GM23338 (cell line): ENCODE results near the gene SCAMP5. TPM values are rescaled to one million over a fixed set of nuclear protein-coding genes. Genes with fewer than 3 reads are reported as not detected.

ENCODE experiments used
- ATAC-seq: fragments of 200-7000 bp; cut with Tn5 transposase; 3 replicates; pipeline ENCODE4 v1.9.1; 2020
- DNase-seq: peaks from one replicate; pipeline ENCODE4 v3.0.0-alpha.2; 2015; ENCODE audit warnings: low spot score
- H2AFZ ChIP-seq: fragments of 200-600 bp; sonication (generic); 2 replicates; pipeline ENCODE4 v1.8.0; 2016; ENCODE audit warnings: antibody characterized with exemption, mild to moderate bottlenecking, moderate library complexity
- H3F3A ChIP-seq: fragments of 200-600 bp; sonication (generic); replicated peaks from 2 replicates; pipeline ENCODE4 v1.8.0; 2017; ENCODE audit warnings: antibody characterized with exemption, mixed run types, low read depth
- H3K27ac ChIP-seq: fragments of 200-600 bp; sonication (generic); 2 replicates; pipeline ENCODE4 v1.6.1; 2016; ENCODE audit warnings: low read depth
- H3K27me3 ChIP-seq: fragments of 200-600 bp; sonication (generic); 2 replicates; pipeline ENCODE4 v1.8.0; 2016; ENCODE audit warnings: mild to moderate bottlenecking, mixed run types, moderate library complexity; ENCODE audit not compliant: insufficient read depth
- H3K36me3 ChIP-seq: fragments of 200-600 bp; sonication (generic); 2 replicates; pipeline ENCODE4 v1.8.0; 2016; ENCODE audit warnings: mild to moderate bottlenecking; ENCODE audit not compliant: insufficient read depth
- H3K4me1 ChIP-seq: fragments of 200-600 bp; sonication (generic); 2 replicates; pipeline ENCODE4 v1.8.0; 2016; ENCODE audit warnings: mild to moderate bottlenecking, moderate library complexity; ENCODE audit not compliant: insufficient read depth
- H3K4me2 ChIP-seq: fragments of 200-600 bp; sonication (generic); 2 replicates; pipeline ENCODE4 v1.7.1; 2017; ENCODE audit warnings: mixed run types
- H3K4me3 ChIP-seq: fragments of 200-600 bp; sonication (generic); 2 replicates; pipeline ENCODE4 v1.6.1; 2016; ENCODE audit warnings: mixed run types
- H3K79me2 ChIP-seq: fragments of 200-600 bp; sonication (generic); replicated peaks from 2 replicates; pipeline ENCODE4 v1.8.0; 2017; ENCODE audit warnings: mild to moderate bottlenecking; ENCODE audit not compliant: insufficient read depth
- H3K9me2 ChIP-seq: fragments of 200-600 bp; sonication (generic); 2 replicates; pipeline ENCODE4 v1.8.0; 2017; ENCODE audit not compliant: insufficient read depth
- H4K20me1 ChIP-seq: fragments of 200-600 bp; sonication (generic); replicated peaks from 2 replicates; pipeline ENCODE4 v1.8.0; 2017; ENCODE audit warnings: mild to moderate bottlenecking; ENCODE audit not compliant: insufficient read depth
- H3K27ac Mint-ChIP-seq: 2 replicates; pipeline ENCODE4 v1.8.0; 2020; ENCODE audit warnings: inconsistent platforms, mild to moderate bottlenecking, moderate library complexity, mixed read lengths
- H3K27me3 Mint-ChIP-seq: 3 replicates; pipeline ENCODE4 v1.8.0; 2022; ENCODE audit warnings: low read depth, mild to moderate bottlenecking, moderate library complexity, mixed read lengths, inconsistent platforms; ENCODE audit not compliant: insufficient read depth, poor library complexity
- H3K36me3 Mint-ChIP-seq: 3 replicates; pipeline ENCODE4 v1.8.0; 2021; ENCODE audit warnings: low read depth, mild to moderate bottlenecking, inconsistent platforms, moderate library complexity, mixed read lengths
- H3K4me1 Mint-ChIP-seq: 3 replicates; pipeline ENCODE4 v1.8.0; 2020; ENCODE audit warnings: mild to moderate bottlenecking, inconsistent platforms, mixed read lengths
- H3K4me3 Mint-ChIP-seq: 3 replicates; pipeline ENCODE4 v1.8.0; 2021; ENCODE audit warnings: moderate library complexity, mild to moderate bottlenecking, inconsistent platforms, mixed read lengths
- H3K9me3 Mint-ChIP-seq: 3 replicates; pipeline ENCODE4 v1.8.0; 2020; ENCODE audit warnings: moderate library complexity, mild to moderate bottlenecking, inconsistent platforms, mixed read lengths
- CREB1 ChIP-seq: fragments of 250-450 bp; sonication (Bioruptor Pico); IDR thresholded peaks from 2 replicates; pipeline ENCODE4 v1.5.0; 2020; ENCODE audit warnings: low read depth, mild to moderate bottlenecking, moderate library complexity
- EZH2 ChIP-seq: fragments of 200-600 bp; sonication (generic); IDR thresholded peaks from one replicate; pipeline ENCODE4 v1.8.0; 2017; ENCODE audit warnings: antibody characterized with exemption, mild to moderate bottlenecking, low read depth; ENCODE audit not compliant: unreplicated experiment
- EZH2phosphoT487 ChIP-seq: fragments of 200-600 bp; sonication (generic); IDR thresholded peaks from one replicate; pipeline ENCODE4 v1.8.1; 2018; ENCODE audit warnings: antibody characterized with exemption; ENCODE audit not compliant: unreplicated experiment
- NANOG ChIP-seq: IDR thresholded peaks from 2 replicates; pipeline ENCODE4 v1.6.1; 2016; ENCODE audit warnings: antibody characterized with exemption, borderline replicate concordance
- POLR2AphosphoS5 ChIP-seq: IDR thresholded peaks from 2 replicates; pipeline ENCODE4 v1.6.1; 2016; ENCODE audit warnings: antibody characterized with exemption, low read depth
- STAT1 ChIP-seq: IDR thresholded peaks from one replicate; pipeline ENCODE4 v1.6.1; 2016; ENCODE audit warnings: antibody characterized with exemption; ENCODE audit not compliant: unreplicated experiment
- ZNF114 ChIP-seq: fragments of 250-450 bp; sonication (Bioruptor Pico); IDR thresholded peaks from 2 replicates; pipeline ENCODE4 v1.5.0; 2020; ENCODE audit warnings: mild to moderate bottlenecking, moderate library complexity
- polyA plus RNA-seq: library from polyadenylated mRNA; unstranded; fragments of >200 nt; fragmentation: Nextera tagmentation; extraction: Ambion mirVana; gene quantifications from 2 replicates; pipeline ENCODE4 v1.2.1, GENCODE V29; 2016
- total RNA-seq: library from RNA; depleted of rRNA; stranded (reverse); fragments of >200 nt; shearing (Covaris generic); gene quantifications from 2 replicates; pipeline ENCODE4 v1.2.3, GENCODE V29; 2014
- TF ChIP-seq, protein P1 (sequence below), 2 experiments: fragments of 200-600 bp in 1 of 2; sonication (generic) in 1 of 2; conservative IDR thresholded peaks; 2 replicates each; pipeline versions ENCODE4 v1.5.1 to v1.6.1; 2016 to 2017; ENCODE audit warnings: antibody characterized with exemption in 2 of 2, low read depth in 2 of 2, mild to moderate bottlenecking in 2 of 2, moderate library complexity in 1 of 2
- TF ChIP-seq, protein P2 (sequence below): IDR thresholded peaks from one replicate; pipeline ENCODE4 v1.6.1; 2018; ENCODE audit warnings: antibody characterized with exemption; ENCODE audit not compliant: unreplicated experiment
- TF ChIP-seq, protein P3 (sequence below): IDR thresholded peaks from 2 replicates; pipeline ENCODE4 v1.6.1; 2016; ENCODE audit warnings: antibody characterized with exemption

Gene SCAMP5
- total and polyA plus RNA-seq, 2 experiments from 2014 or later, result 12.8 to 43.3 TPM

DNA sequence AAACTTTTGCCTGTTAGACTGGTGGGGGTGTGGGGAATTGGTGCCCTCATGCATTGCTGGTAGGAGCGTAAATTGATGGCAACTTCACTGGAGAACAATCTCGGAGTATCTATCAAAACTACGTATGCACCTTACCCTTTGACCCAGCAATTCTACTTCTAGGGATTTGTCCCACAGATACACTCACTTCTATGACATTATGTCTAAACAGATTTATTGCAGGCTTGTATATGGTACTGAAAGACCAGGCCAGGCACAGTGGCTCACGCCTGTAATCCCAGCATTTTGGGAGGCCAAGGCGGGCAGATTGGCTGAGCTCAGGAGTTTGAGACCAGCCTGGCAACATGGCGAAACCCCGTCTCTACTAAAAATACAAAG lies 58.4 kb downstream of the SCAMP5 start:
- Histone ChIP-seq H3K27me3 (no peaks in the 10 kb centered on the region), H3K4me1 (no peaks in the 10 kb centered on the region), H3K4me2 (no peak overlapping the region), H3K9me2 (no peaks in the 10 kb centered on the region), H3K27ac (no peak overlapping the region), H3K36me3 (no peaks in the 10 kb centered on the region), H3F3A (no peaks in the 10 kb centered on the region), H2AFZ (no peak overlapping the region), H3K79me2 (no peaks in the 10 kb centered on the region), H4K20me1 (no peaks in the 10 kb centered on the region; the same call in 1 of the 2 replicates), H3K4me3 (no peak overlapping the region)
- Mint-ChIP-seq H3K27ac (no peak overlapping the region), H3K36me3 (no peaks in the 10 kb centered on the region), H3K4me1 (no peaks in the 10 kb centered on the region), H3K27me3 (peaks cover 12% of the 10 kb centered on the region), H3K4me3 (no peak overlapping the region), H3K9me3 (no peaks in the 10 kb centered on the region)
- TF ChIP-seq, protein P1, sequence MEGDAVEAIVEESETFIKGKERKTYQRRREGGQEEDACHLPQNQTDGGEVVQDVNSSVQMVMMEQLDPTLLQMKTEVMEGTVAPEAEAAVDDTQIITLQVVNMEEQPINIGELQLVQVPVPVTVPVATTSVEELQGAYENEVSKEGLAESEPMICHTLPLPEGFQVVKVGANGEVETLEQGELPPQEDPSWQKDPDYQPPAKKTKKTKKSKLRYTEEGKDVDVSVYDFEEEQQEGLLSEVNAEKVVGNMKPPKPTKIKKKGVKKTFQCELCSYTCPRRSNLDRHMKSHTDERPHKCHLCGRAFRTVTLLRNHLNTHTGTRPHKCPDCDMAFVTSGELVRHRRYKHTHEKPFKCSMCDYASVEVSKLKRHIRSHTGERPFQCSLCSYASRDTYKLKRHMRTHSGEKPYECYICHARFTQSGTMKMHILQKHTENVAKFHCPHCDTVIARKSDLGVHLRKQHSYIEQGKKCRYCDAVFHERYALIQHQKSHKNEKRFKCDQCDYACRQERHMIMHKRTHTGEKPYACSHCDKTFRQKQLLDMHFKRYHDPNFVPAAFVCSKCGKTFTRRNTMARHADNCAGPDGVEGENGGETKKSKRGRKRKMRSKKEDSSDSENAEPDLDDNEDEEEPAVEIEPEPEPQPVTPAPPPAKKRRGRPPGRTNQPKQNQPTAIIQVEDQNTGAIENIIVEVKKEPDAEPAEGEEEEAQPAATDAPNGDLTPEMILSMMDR (conservative IDR thresholded peaks at IDR 0.05; ENCODE audit: low read depth in 2 of 2), result no peak
- TF ChIP-seq, protein P2, sequence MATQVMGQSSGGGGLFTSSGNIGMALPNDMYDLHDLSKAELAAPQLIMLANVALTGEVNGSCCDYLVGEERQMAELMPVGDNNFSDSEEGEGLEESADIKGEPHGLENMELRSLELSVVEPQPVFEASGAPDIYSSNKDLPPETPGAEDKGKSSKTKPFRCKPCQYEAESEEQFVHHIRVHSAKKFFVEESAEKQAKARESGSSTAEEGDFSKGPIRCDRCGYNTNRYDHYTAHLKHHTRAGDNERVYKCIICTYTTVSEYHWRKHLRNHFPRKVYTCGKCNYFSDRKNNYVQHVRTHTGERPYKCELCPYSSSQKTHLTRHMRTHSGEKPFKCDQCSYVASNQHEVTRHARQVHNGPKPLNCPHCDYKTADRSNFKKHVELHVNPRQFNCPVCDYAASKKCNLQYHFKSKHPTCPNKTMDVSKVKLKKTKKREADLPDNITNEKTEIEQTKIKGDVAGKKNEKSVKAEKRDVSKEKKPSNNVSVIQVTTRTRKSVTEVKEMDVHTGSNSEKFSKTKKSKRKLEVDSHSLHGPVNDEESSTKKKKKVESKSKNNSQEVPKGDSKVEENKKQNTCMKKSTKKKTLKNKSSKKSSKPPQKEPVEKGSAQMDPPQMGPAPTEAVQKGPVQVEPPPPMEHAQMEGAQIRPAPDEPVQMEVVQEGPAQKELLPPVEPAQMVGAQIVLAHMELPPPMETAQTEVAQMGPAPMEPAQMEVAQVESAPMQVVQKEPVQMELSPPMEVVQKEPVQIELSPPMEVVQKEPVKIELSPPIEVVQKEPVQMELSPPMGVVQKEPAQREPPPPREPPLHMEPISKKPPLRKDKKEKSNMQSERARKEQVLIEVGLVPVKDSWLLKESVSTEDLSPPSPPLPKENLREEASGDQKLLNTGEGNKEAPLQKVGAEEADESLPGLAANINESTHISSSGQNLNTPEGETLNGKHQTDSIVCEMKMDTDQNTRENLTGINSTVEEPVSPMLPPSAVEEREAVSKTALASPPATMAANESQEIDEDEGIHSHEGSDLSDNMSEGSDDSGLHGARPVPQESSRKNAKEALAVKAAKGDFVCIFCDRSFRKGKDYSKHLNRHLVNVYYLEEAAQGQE, result no peak
- DNase-seq (no peak), ATAC-seq (no peak)

DNA sequence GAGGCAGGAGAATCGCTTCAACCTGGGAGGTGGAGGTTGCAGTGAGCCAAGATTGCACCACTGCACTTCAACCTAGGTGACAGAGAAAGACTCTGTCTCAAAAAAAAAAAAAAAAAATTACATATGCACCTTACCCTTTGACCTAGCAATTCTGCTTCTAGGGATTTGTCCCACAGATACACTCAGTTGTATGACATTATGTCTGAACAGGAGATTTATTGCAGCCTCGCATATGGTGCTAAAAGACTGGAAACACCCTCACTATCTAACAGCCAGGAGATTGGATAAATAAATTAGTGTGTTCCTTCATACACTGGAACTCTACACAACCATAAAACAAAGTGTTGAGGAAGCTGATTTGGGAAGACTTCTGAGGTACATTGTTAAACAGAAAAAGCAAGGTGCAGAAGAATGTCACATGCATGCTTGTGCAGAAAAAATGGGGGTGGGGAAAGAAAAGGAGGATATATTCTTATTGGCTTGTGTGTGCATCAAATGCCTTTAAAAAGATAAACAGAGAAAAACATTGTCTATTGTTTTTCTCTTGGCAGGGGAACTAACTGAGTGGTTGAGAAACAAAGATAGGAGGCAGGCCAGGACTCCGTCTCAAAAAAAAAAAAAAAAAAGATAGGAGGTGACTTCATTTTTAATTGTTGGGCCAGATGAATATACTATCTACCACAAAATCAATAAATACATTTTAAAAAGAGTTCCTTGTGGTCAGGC lies 59.0 kb downstream of the SCAMP5 start:
- no peak overlapping the region for H3K27ac Mint-ChIP-seq
- no peaks in the 10 kb centered on the region for H3K9me3 Mint-ChIP-seq
- no peaks in the 10 kb centered on the region for H3K36me3 Mint-ChIP-seq

More for the DNA sequence above, 59.0 kb downstream of the SCAMP5 start:
- no peak overlapping the region for H3K27ac ChIP-seq
- Mint-ChIP-seq H3K4me1 (no peaks in the 10 kb centered on the region), H3K4me3 (no peak overlapping the region), H3K27me3 (peaks cover 9% of the 10 kb centered on the region)
- no peaks in the 10 kb centered on the region for H3K27me3 ChIP-seq
- no peaks in the 10 kb centered on the region for H3F3A ChIP-seq
- H3K36me3 ChIP-seq, result no peaks in the 10 kb centered on the region
- no peak overlapping the region for H3K4me2 ChIP-seq
- no peaks in the 10 kb centered on the region for H3K4me1 ChIP-seq
- no peaks in the 10 kb centered on the region; the same call in 1 of the 2 replicates for H4K20me1 ChIP-seq
- ATAC-seq (no peak), DNase-seq (no peak)
- H2AFZ ChIP-seq, result no peak overlapping the region
- H3K4me3 ChIP-seq, result no peak overlapping the region
- H3K9me2 ChIP-seq, result no peaks in the 10 kb centered on the region
- no peaks in the 10 kb centered on the region for H3K79me2 ChIP-seq
- TF ChIP-seq, protein P2, result no peak
- TF ChIP-seq EZH2, result no peak
- TF ChIP-seq EZH2phosphoT487, result no peak
- TF ChIP-seq, protein P3, sequence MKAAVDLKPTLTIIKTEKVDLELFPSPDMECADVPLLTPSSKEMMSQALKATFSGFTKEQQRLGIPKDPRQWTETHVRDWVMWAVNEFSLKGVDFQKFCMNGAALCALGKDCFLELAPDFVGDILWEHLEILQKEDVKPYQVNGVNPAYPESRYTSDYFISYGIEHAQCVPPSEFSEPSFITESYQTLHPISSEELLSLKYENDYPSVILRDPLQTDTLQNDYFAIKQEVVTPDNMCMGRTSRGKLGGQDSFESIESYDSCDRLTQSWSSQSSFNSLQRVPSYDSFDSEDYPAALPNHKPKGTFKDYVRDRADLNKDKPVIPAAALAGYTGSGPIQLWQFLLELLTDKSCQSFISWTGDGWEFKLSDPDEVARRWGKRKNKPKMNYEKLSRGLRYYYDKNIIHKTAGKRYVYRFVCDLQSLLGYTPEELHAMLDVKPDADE, result no peak
- no peak for TF ChIP-seq NANOG
- TF ChIP-seq, protein P1 (conservative IDR thresholded peaks at IDR 0.05; ENCODE audit: low read depth in 2 of 2), result no peak
- TF ChIP-seq CREB1 (CRISPR knock-in tag), result no peak
- no peak for TF ChIP-seq POLR2AphosphoS5
- no peak for TF ChIP-seq ZNF114 (CRISPR knock-in tag)
- TF ChIP-seq STAT1, result no peak
